HepG2 (cell line): ENCODE results near the gene GDPD1. TPM values are rescaled to one million over a fixed set of nuclear protein-coding genes. Genes with fewer than 3 reads are reported as not detected.
A peak's percentile ranks its signal among the peaks of the same experiment; 100 is the strongest.

Experiments
- CENPT ChIP-seq: sonication (generic); formaldehyde crosslinking; IDR thresholded peaks from 2 replicates; pipeline ENCODE4 v1.8.0; 2022; ENCODE audit warnings: low read depth, mild to moderate bottlenecking, moderate library complexity, missing genetic modification reagents
- ETV6 ChIP-seq: sonication (generic); formaldehyde crosslinking; conservative IDR thresholded peaks from 2 replicates; pipeline ENCODE4 v1.4.0; 2020; ENCODE audit warnings: missing genetic modification reagents
- MBNL3 ChIP-seq: fragments of 250-450 bp; sonication (Bioruptor Pico); conservative IDR thresholded peaks from 2 replicates; pipeline ENCODE4 v1.8.0; 2022; ENCODE audit warnings: mild to moderate bottlenecking, inconsistent platforms
- MED1 ChIP-seq: sonication (generic); formaldehyde crosslinking; IDR thresholded peaks from 2 replicates; pipeline ENCODE4 v1.4.0; 2020; ENCODE audit warnings: missing genetic modification reagents
- PAX8 ChIP-seq: sonication (generic); formaldehyde crosslinking; IDR thresholded peaks from 2 replicates; pipeline ENCODE4 v1.8.0; 2022; ENCODE audit warnings: mild to moderate bottlenecking, missing genetic modification reagents, borderline replicate concordance
- PHF5A ChIP-seq: IDR thresholded peaks from one replicate; pipeline ENCODE4 v1.6.1; 2018; ENCODE audit warnings: low read depth, missing genetic modification reagents; ENCODE audit not compliant: unreplicated experiment
- TFE3 ChIP-seq: IDR thresholded peaks from 2 replicates; pipeline ENCODE4 v1.6.1; 2016
- ZBTB37 ChIP-seq: sonication (generic); formaldehyde crosslinking; IDR thresholded peaks from 2 replicates; pipeline ENCODE4 v1.4.0; 2020; ENCODE audit warnings: mild to moderate bottlenecking, missing genetic modification reagents
- ZBTB4 ChIP-seq: sonication (generic); formaldehyde crosslinking; IDR thresholded peaks from 2 replicates; pipeline ENCODE4 v1.4.0; 2020; ENCODE audit warnings: missing genetic modification reagents, mild to moderate bottlenecking, borderline replicate concordance
- ZNF296 ChIP-seq: sonication (generic); formaldehyde crosslinking; conservative IDR thresholded peaks from 2 replicates; pipeline ENCODE4 v1.5.0; 2020; ENCODE audit warnings: mild to moderate bottlenecking, missing genetic modification reagents
- ZNF75D ChIP-seq: sonication (generic); formaldehyde crosslinking; IDR thresholded peaks from 2 replicates; pipeline ENCODE4 v1.8.1; 2023; ENCODE audit warnings: missing genetic modification reagents, mild to moderate bottlenecking, borderline replicate concordance
- ZNF782 ChIP-seq: sonication (generic); formaldehyde crosslinking; IDR thresholded peaks from 2 replicates; pipeline ENCODE4 v1.4.0; 2020; ENCODE audit warnings: missing genetic modification reagents, mild to moderate bottlenecking, borderline replicate concordance
- polyA plus RNA-seq, 8 experiments: library from polyadenylated mRNA; depleted of rRNA in 3 of 8; stranded (reverse) in 7 of 8; unstranded in 1 of 8; fragments of >200 nt; fragmentation: Illumina TruSeq in 4 of 8; extraction: Trizol in 4 of 8; gene quantifications; 2 replicates each; pipeline versions ENCODE4 v1.2.1 to v1.2.3, GENCODE V29; 2011 to 2016; ENCODE audit warnings: low read depth in 4 of 8, missing spikeins in 1 of 8, mixed read lengths in 1 of 8; ENCODE audit not compliant: insufficient read depth in 1 of 8
- total RNA-seq, 5 experiments: library from RNA; depleted of rRNA; stranded (reverse); fragments of >200 nt; fragmentation: Illumina TruSeq; extraction: Trizol; gene quantifications; 2 replicates each; pipeline ENCODE4 v1.2.3, GENCODE V29; 2016; ENCODE audit warnings: low read depth in 1 of 5

GDPD1 gene
- total and polyA plus RNA-seq, 2 of the 13 experiments (the other 11 are each of a cell fraction or from before 2014, with no cell fraction given) = 6.0 to 7.7 TPM

- TF ChIP-seq PHF5A = no peak
- TF ChIP-seq MBNL3 (CRISPR knock-in tag) = no peak
- TF ChIP-seq ETV6 (CRISPR knock-in tag) = no peak
- no peak for TF ChIP-seq ZNF75D (CRISPR knock-in tag)
- no peak for TF ChIP-seq PAX8 (CRISPR knock-in tag)
- no peak for TF ChIP-seq ZNF296 (CRISPR knock-in tag)
- TF ChIP-seq CENPT (CRISPR knock-in tag) = no peak
- no peak for TF ChIP-seq ZBTB37 (CRISPR knock-in tag)
- no peak for TF ChIP-seq ZBTB4 (CRISPR knock-in tag)
- 0 out of 2 replicates have a peak, but pooled peaks have one; percentile 2 for TF ChIP-seq TFE3 (CRISPR knock-in tag)
- no peak for TF ChIP-seq MED1 (CRISPR knock-in tag)
- no peak for TF ChIP-seq ZNF782
- TF ChIP-seq, all 625 proteins: peak for 11
Measured at GRCh38 chr17:59221159-59221847, 992 bp downstream of the GDPD1 start (continued).
